GM19043 (cell line): ENCODE measurements around the gene ATXN2.
"Not testable (repeated sequence)": the region's sequence is repeated elsewhere in the genome, so short reads cannot be mapped to it uniquely, and the experiment has no call there.

Source experiments
- ATAC-seq: cut with Tn5 transposase; IDR thresholded peaks from one replicate; pipeline ENCODE4 v1.9.1; 2021; ENCODE audit warnings: low read depth; ENCODE audit not compliant: unreplicated experiment

Gene ATXN2

DNA sequence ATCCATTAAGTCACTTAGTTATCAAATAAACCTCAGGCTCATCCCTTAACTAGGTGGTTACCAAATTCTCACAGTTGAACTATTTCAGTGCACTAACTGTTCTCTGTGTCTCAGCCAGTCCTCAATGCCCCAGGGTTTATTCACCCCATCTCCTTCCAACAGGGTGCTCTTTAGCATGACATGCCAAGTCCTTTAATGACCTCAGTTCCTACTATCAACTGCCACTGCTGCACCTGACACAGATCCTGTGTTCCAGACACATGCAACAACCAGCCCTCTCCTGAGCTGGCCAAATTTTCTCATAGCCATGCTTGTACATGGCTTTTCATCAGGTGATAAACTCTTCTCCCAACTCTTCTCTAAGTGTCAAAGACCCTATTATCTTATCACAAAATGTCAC, 80.0 kb downstream of the ATXN2 start:
- no peak for ATAC-seq

DNA sequence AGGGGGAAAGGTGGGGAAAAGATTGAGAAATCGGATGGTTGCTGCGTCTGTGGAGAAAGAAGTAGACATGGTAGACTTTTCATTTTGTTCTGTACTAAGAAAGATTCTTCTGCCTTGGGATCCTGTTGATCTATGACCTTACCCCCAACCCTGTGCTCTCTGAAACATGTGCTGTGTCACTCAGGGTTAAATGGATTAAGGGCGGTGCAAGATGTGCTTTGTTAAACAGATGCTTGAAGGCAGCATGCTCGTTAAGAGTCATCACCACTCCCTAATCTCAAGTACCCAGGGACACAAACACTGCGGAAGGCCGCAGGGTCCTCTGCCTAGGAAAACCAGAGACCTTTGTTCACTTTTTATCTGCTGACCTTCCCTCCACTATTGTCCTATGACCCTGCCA, 91.4 kb downstream of the ATXN2 start:
- ATAC-seq = not testable (repeated sequence)

DNA sequence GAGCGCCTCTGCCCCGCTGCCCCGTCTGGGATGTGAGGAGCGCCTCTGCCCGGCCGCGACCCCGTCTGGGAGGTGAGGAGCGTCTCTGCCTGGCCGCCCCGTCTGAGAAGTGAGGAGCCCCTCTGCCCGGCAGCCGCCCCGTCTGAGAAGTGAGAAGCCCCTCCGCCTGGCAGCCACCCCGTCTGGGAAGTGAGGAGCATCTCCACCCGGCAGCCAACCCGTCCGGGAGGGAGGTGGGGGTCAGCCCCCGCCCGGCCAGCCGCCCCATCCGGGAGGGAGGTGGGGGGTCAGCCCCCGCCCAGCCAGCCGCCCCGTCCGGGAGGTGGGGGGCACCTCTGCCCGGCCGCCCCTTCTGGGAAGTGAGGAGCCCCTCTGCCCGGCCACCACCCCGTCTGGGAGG, 91.9 kb downstream of the ATXN2 start:
- not testable (repeated sequence) for ATAC-seq

DNA sequence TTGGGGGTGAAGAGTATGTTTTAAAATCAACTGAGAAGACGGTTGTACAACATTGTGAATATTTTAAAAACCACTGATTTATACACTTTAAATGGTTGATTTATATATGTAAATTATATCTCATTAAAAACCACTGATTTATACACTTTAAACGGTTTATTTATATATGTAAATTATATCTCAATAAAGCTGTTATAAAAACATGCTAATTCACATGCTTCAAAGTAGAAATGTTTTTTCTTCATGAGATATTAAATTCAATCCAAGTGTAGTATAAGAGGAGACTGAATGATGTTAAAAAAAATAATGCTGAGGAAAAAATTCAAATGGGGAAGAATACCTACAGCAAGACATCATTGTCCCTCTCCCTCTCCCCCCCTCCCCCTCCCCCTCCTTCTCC, 92.9 kb downstream of the ATXN2 start:
- ATAC-seq = no peak

DNA sequence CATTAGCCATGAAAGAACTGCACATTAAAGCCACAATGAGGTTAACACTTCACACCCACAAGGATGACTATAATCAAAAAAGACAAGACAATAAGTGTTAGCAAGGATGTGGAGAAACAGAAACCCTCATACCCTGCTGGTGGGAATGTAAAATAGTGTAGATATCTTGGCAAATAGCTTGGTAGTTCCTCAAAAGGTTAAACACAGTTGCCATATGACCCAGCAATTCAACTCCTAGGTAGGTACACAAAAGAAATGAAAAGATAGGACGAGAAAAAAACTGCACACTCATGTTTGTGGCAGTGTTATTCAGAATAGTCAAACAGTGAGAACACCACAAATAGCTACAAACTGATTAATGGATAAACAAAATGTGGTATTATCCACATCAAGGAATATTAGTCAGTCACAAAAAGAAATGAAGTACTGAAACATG, 93.5 kb downstream of the ATXN2 start:
- no peak for ATAC-seq

DNA sequence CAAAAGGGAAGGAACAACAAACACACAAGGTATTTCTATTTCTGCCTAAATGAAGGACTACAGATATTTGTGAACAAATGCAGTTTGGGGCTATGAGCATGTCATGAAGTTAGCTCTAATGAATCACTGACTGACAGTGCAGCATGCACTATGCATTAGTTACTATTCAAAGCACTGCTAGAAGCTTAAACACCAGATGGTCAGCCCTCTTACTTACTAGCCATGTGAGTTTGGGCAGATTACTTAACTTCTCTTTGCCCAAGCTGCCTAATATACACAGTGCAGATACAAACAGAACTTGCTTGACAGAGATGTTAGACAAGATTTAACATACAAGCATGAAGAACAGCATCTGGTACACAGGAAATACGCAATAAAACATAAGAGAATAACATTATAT, 96.0 kb downstream of the ATXN2 start:
- no peak for ATAC-seq

DNA sequence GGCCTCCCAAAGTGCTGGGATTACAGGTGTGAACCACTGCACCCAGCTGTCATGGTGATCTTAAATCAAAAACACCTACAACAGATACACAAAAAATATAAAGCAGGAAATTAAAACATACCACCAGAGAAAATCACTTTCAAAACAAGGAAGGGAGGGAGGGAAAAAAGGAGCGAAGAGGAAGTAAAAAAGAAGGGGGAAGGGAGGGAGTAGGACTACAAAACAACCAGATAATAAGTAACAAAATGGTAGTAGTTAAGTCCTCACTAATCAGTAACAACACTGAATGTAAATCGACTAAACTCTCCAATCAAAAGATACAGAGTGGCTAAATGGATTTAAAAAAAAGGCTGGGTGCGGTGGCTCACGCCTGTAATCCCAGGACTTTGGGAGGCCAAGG, 104.4 kb downstream of the ATXN2 start:
- no peak for ATAC-seq

DNA sequence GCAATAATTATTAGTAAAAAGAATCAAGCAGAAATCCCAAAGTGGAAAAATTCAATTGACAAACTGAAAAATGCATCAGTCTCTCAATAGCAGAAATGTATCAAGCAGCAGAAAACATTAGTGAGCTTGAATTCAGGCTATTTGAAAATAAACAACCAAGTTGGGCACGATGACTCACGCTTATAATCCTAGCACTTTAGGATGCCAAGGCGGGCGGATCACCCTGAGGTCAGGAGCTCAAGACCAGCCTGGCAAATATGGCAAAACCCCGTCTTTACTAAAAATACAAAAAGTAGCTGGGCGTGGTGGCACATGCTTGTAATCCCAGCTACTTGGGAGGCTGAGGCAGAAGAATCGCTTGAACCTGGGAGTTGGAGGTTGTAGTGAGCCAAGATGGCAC, 106.1 kb downstream of the ATXN2 start:
- ATAC-seq = not testable (repeated sequence)

DNA sequence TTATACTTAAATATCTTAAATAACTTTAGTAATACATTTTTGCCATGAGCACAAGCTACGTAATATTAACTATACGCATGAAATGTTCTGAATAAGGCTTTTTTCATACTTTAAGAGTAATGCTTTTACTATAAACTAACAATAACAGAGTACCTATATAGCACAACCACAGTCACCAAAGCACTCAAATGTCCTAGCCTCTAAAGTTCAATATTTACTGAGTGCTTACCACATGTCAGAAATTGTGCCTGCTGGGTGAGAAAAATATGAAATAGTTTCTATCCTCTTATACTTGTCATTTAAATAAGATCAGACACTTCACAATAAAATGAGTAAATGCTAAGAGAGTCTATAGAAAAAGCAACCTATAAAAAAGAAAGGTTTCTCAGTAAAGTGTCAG, 110.3 kb downstream of the ATXN2 start:
- ATAC-seq = no peak

DNA sequence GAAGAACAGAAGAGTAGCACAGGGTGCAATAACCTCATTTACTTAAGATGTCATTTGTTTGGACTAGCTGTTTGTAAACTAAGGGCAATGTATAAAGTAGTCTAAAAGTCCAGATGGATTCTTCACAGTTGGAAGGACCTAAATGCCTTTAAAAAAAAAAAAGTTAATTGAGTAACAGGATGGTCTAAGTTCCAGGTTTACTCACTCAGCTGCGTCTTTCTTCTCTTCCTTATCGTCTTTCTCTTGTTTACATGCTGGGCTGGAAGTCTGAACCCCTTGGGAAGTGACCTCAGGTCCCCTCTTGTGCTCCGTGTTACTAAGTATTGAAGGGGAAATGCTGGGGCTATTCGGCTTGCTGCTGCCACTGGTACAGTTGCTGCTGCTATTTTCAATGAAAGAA, 110.8 kb downstream of the ATXN2 start:
- ATAC-seq = no peak

DNA sequence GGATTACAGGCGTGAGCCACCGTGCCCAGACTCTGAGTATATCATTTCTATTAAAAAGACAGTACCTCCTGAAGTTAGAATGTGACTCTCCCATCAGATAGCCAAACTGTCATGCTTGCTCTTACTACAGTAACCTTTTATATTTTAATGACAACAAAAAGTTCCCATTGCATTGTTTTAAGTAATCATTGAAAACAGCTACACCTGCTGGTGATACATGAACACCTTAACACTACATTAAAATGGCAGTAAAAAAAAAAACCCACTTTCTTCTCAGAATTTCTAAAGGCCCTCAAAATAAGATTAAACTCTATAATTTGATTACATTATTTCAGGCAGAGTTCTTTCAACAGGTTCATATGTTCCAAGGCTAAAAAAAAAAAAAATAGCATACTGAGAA, 116.7 kb downstream of the ATXN2 start:
- ATAC-seq = no peak

DNA sequence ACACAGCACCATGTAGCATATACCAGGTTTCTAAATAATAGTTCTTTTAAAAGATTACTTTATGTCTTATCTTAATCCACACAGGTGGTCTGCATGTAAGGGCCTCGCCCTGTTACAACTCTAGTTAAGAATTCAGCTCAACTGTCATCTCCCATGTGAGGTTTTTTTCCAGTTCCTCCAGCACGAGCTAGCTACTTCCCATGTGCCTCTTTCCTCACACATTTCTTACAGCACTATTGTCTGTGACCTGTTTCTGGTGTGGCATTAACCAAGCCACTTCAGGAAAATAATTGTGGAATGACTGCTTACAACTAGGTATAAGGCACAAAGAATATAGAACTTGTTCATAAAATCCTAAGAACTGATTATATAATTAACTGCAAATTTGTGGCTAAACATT, 127.9 kb downstream of the ATXN2 start:
- no peak for ATAC-seq

DNA sequence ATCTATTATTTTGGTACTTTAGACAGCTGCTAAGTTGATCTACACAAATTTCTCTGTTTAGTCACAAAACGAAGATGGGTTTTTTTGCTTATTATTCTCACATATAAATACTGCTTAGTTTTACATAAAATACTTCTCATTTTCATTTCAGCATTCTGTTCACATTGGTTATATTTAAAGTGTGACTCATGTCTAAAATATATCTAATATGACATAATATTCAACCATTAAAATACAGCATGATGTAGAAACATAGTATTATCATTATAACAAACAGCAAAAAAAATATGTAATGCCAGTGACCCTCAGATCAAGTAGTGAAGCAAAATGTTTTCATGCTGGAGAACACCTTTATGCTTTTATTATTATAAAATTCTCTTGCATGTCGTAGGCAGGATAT, 129.7 kb downstream of the ATXN2 start:
- no peak for ATAC-seq

DNA sequence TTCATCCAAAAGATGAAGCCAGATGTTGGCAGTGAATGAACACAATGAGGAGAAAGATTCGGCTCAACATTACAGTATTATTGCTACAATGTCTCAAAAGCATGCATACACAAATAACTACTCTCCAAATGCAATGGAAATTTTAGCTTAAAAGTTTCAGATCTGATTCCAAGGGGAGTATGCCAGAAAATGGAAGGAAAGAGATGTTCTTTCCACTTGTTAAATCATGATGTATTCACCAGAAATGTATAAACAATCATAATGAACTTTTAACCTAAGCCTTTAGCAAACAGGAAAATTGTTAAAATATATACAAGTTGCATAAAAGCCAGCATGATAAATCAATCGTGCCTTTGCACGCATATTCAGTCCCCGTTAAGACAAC, 131.3 kb downstream of the ATXN2 start:
- no peak for ATAC-seq

DNA sequence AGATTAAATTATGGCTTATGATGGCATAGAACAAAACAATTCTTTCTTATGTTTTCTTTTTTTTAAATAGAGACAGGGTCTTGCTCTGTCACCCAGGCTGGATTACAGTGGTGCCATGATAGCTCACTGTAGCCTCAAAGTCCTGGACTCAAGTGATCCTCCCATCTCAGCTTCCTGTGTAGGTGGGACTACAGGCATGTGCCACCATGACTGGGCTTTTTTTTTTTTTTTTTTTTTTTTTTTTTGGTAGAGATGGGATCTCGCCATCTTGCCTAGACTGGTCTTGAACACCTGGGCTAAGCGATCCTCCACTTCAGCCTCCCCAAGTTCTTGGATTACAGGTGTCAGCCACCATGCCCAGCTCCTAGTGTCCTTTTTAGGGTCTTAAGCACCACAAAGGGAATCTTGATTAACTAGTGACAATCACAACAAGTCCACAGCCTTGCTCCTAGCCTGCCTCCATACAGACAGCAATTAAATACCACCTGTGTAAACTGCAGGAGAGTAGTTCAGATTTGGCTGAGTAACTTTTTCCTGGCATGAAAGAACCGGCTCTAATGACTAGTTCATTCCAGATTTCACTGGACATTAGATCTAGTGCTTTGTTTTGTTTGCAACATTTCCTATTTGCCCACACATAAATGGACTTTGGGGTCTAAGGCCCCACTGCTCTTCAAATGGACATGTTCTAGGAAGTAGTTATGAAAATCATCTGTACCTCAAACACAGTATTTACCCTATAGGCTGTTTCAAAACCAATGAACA, 131.8 kb downstream of the ATXN2 start:
- ATAC-seq = no peak

DNA sequence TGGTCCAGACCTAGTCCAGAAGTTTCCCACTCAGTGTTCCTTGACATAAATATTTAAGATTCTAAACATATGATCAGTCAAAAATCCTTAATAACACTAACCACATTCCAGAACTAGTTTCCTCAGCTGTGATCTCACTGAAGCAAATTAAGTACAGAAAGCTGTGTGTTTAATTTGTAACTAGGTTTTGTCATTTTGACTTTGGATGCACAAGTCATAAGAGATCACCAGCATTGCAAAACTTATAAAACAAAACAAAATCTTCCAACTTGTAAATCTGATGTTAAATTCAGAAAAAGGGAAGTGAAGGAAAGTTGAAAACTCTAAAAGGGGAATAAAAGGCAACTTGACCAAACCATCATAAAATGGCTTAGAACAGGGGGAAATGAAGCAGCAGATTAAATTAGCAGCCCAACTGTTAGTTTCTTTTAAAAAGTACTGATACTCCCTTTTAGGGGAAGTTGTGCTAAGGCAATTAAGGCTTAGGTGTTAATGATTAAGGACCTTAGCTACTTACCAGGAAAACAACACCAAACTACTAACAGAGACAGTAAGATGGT, 136.8 kb downstream of the ATXN2 start:
- no peak for ATAC-seq

DNA sequence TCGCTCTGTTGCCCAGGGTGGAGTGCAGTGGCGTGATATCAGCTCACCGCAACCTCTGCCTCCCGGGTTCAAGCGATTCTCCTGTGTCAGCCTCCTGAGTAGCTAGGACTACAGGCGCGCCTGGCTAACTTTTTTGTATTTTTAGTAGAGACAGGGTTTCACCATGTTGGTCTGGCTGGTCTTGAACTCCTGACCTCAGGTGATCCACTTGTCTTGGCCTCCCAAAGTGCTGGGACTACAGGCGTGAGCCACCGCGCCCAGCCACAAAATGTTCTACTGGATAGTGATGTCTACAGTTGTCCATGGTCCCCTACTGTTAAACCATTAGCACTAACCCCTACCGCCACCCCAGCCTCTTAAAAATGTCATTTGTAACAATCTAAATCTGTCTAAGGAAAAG, 139.0 kb downstream of the ATXN2 start:
- not testable (repeated sequence) for ATAC-seq

DNA sequence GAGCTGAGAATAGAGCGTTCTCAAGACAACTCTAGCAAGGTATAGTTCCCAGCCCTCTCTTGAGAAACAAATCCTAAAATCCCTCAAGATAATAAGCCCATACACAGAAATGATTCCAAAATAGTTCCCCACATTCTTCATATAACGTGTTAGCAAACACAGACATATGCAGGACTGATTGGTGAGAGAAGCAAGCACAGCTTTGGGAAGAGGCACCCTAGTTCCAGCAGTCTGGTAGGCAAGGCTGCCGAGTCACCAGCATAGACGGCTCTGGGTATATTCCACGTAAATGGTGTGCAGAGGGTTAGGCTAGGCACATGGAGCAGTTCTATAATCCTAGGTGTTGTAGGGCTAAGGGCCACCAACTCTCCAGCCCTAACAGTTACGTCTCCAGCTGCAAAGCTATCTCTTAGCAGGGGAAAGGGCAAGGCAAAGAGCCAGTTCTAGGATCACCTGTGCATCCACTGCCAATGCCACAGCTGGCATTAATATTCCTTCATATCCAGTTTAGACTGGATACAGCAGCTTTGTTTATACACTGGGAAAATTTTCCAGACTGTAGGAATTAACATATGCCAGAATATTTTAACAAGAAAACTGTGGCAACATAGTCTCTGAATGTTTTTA, 140.5 kb downstream of the ATXN2 start:
- no peak for ATAC-seq

DNA sequence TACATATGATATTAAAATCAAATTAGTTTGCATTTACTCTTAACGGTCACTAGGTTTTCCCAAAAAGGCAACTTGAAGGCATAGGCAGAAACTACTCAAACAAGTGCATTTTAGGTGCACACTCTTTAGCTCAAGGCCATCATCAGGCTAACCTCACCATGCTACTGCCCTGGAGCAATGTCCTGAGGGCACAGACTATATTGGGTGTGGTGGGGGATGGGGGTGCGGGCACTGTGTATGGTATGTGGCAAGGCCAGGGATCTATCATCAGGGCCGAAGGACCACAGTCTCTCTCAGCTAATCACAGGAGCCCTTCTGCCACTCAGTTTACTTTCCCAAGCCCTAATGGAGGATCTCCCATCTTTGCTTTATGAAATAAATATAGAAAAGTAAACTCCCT, 141.5 kb downstream of the ATXN2 start:
- no peak for ATAC-seq

DNA sequence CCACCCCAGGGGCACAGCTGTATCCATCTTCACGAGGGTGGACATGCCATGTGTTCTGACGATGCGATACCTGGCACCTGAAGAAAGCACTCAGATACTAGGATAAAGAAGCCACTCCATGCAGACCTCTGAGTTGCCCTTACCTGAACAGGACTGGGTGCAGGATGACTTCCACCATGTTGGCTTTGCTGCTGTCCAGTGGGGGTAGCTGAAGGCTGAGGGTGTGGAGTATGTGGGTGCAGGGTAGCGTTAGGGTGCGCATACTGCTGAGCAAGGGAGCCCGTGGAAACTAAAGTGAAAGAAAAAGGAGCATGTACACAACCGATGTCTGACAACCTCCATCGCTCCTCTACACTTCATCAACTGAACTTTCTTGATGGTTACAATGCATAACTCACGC, 142.0 kb downstream of the ATXN2 start:
- ATAC-seq = no peak

DNA sequence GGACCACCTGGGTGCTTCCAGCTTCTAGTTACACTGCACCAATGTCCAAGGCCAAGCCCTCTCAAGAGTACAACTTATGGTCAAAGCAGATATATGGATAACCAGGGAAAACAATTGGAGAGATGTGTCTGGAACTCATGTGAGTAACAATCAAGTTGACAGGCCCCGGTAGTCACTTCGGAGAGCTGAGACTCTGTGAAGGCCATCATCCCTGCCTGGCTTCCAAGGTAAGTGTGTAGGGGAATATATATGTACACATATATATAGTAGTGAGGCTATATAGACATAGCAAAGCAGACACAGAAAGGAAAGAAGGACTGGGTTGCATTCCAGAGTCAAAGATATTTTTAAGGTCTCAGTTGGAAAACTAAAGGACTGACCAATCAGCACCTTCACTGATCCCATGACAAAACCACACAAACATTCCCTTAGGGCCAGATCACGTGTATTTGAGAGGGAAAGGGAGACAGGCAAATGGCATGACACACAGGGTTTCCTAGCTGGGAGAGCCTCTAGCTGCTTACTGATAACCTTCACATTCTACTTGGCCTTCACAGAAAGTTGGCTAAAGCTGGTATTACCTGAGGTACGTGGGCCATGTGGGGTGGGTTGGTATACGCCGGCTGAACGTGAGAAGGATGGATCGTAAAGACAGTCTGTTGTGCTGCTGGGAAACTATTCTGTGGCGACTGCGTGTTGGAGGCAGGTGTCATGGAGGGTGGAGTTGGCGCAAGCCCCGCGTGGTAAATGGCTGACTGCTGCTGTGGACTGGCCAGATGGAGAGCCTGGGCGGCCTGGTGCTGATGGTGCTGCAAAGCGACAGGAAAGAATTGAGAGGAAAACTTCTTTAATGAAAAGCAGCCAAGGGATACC, 143.4 kb downstream of the ATXN2 start:
- ATAC-seq = no peak
